OCI-LY7 (cell line): ENCODE results near the gene ENOPH1. TPM values are rescaled to one million over a fixed set of nuclear protein-coding genes. Genes with fewer than 3 reads are reported as not detected.

ENCODE experiments used
- BruUV-seq: library from RNA; stranded (reverse); fragments of 400-500 nt; replicated peaks from 2 replicates; lab custom pipeline; 2021; lab: Mats Ljungman, UMichigan
- CTCF ChIA-PET: fragments of 300-600 bp; sonication (Branson Sonifier 250); formaldehyde crosslinking; loops from one replicate; lab custom pipeline; 2022; ENCODE audit warnings: antibody characterized with exemption; ENCODE audit not compliant: unreplicated experiment; lab: Charles Lee
- POLR2A ChIA-PET: fragments of 300-600 bp; sonication (Branson Sonifier 250); formaldehyde crosslinking; loops from one replicate; lab custom pipeline; 2022; ENCODE audit warnings: antibody characterized with exemption; lab: Charles Lee
- DNase-seq: peaks from one replicate; pipeline ENCODE4 v3.0.0-alpha.2; 2015; ENCODE audit warnings: low spot score
- H2AFZ ChIP-seq: fragments of 200-600 bp; sonication (generic), shearing (Covaris generic); 2 replicates; pipeline ENCODE4 v1.6.1; 2014; ENCODE audit warnings: mild to moderate bottlenecking, antibody characterized with exemption, low read length, moderate library complexity
- H3K27ac ChIP-seq: fragments of 200-600 bp; sonication (generic); 2 replicates; pipeline ENCODE4 v1.5.1; 2014; ENCODE audit warnings: mixed run types, low read depth, mild to moderate bottlenecking, moderate library complexity, low read length, inconsistent platforms; ENCODE audit not compliant: poor library complexity, severe bottlenecking
- H3K36me3 ChIP-seq: fragments of 200-600 bp; sonication (generic); 2 replicates; pipeline ENCODE4 v1.6.1; 2014; ENCODE audit warnings: mild to moderate bottlenecking, antibody characterized with exemption, low read length, moderate library complexity, mixed read lengths; ENCODE audit not compliant: insufficient read depth
- H3K4me1 ChIP-seq: fragments of 200-600 bp; sonication (generic); 2 replicates; pipeline ENCODE4 v1.5.1; 2014; ENCODE audit warnings: mild to moderate bottlenecking, low read length; ENCODE audit not compliant: insufficient read depth, poor library complexity, severe bottlenecking
- H3K4me2 ChIP-seq: fragments of 200-600 bp; sonication (generic); 2 replicates; pipeline ENCODE4 v1.6.1; 2014; ENCODE audit warnings: mild to moderate bottlenecking, low read length
- H3K4me3 ChIP-seq: fragments of 200-600 bp; sonication (generic); 2 replicates; pipeline ENCODE4 v1.5.1; 2014; ENCODE audit warnings: mild to moderate bottlenecking, low read depth, low read length; ENCODE audit not compliant: poor library complexity, severe bottlenecking
- H3K79me2 ChIP-seq: fragments of 200-600 bp; sonication (generic); 2 replicates; pipeline ENCODE4 v1.6.1; 2016; ENCODE audit warnings: low read depth, mild to moderate bottlenecking, low read length, moderate library complexity, mixed read lengths; ENCODE audit not compliant: insufficient read depth
- H3K9me2 ChIP-seq: fragments of 200-600 bp; sonication (generic); 2 replicates; pipeline ENCODE4 v1.6.1; 2016; ENCODE audit warnings: mild to moderate bottlenecking, low read length, mixed read lengths; ENCODE audit not compliant: insufficient read depth
- H3K9me3 ChIP-seq: fragments of 200-600 bp; sonication (generic); 2 replicates; pipeline ENCODE4 v1.6.1; 2014; ENCODE audit warnings: mild to moderate bottlenecking, mixed run types, low read length, mixed read lengths
- H4K20me1 ChIP-seq: fragments of 200-600 bp; sonication (generic); 2 replicates; pipeline ENCODE4 v1.6.1; 2014; ENCODE audit warnings: mild to moderate bottlenecking, antibody characterized with exemption, low read length, moderate library complexity, mixed read lengths; ENCODE audit not compliant: insufficient read depth
- CTCF ChIP-seq: fragments of 200-600 bp; sonication (generic); conservative IDR thresholded peaks from 2 replicates; pipeline ENCODE4 v1.5.1; 2014; ENCODE audit warnings: mild to moderate bottlenecking, antibody characterized with exemption, low read length, moderate library complexity, mixed read lengths
- EZH2phosphoT487 ChIP-seq: fragments of 200-600 bp; sonication (generic); IDR thresholded peaks from 2 replicates; pipeline ENCODE4 v1.6.1; 2018; ENCODE audit warnings: low read depth, borderline replicate concordance, mild to moderate bottlenecking, mixed run types, antibody characterized with exemption, low read length, moderate library complexity, mixed read lengths
- intact Hi-C: fragments of 100-400 bp; cut with micrococcal nuclease; formaldehyde crosslinking; loops from one replicate; pipeline ENCODE4 v1.10.0; 2022; ENCODE audit not compliant: unreplicated experiment
- total RNA-seq, 2 experiments: library from RNA; depleted of rRNA in 1 of 2; stranded (reverse); fragments of >200 nt in 1 of 2; shearing (Covaris generic) in 1 of 2; gene quantifications; 2 replicates each; pipeline ENCODE4 v1.2.3, GENCODE V29; 2014 to 2022

Gene ENOPH1
- total RNA-seq, 2 experiments from 2014 or later, result 58.7 to 70.2 TPM

GRCh38 chr4:82458729-82459128, 28.3 kb downstream of the ENOPH1 start:
- BruUV-seq, result no TSS peak
- peaks cover 98% of the 10 kb centered on the region for H3K36me3 ChIP-seq
- CTCF ChIA-PET, result no interaction called here
- no peaks in the 10 kb centered on the region for H3K4me1 ChIP-seq
- no peak for DNase-seq
- no peaks in the 10 kb centered on the region for H3K9me2 ChIP-seq
- no peaks in the 10 kb centered on the region for H3K9me3 ChIP-seq
- H3K27ac ChIP-seq, result no peak overlapping the region
- no peak overlapping the region for H2AFZ ChIP-seq
- no peak overlapping the region for H3K4me3 ChIP-seq
- H3K4me2 ChIP-seq, result no peak overlapping the region
- no peaks in the 10 kb centered on the region for H3K79me2 ChIP-seq
- POLR2A ChIA-PET, result no interaction called here
- TF ChIP-seq EZH2phosphoT487, result no peak
- intact Hi-C loops, result no loop called here
- no peaks in the 10 kb centered on the region for H4K20me1 ChIP-seq

- Histone ChIP-seq H3K79me2 (no peaks in the 10 kb centered on the region), H3K4me3 (no peak overlapping the region), H3K4me1 (no peaks in the 10 kb centered on the region), H3K9me2 (no peaks in the 10 kb centered on the region), H2AFZ (no peak overlapping the region), H3K4me2 (no peak overlapping the region), H3K9me3 (0 out of 2 replicates have a peak, but pooled peaks cover 2% of the 10 kb centered on the region), H3K36me3 (peaks cover 93% of the 10 kb centered on the region), H4K20me1 (no peaks in the 10 kb centered on the region), H3K27ac (no peak overlapping the region)
- intact Hi-C loops, result loop anchor here (1.0 to 10.0 kb wide), 2 partner anchors 278 to 823 kb away; partner anchors contain the start of gene COQ2
- ChIA-PET POLR2A (no interaction called here), CTCF (no interaction called here)
- no TSS peak for BruUV-seq
- TF ChIP-seq CTCF (no peak), EZH2phosphoT487 (no peak)
- no peak for DNase-seq
Measured at GRCh38 chr4:82461710-82462109, 31.3 kb downstream of the ENOPH1 start.

GRCh38 chr4:82462415-82462831, 32.0 kb downstream of the ENOPH1 start:
- H2AFZ ChIP-seq, result no peak overlapping the region
- peaks cover 93% of the 10 kb centered on the region for H3K36me3 ChIP-seq
- no peaks in the 10 kb centered on the region for H3K79me2 ChIP-seq
- intact Hi-C loops, result loop anchor here (1.0 to 10.0 kb wide), 2 partner anchors 277 to 822 kb away; partner anchors contain the start of gene COQ2
- no peak overlapping the region for H3K27ac ChIP-seq
- BruUV-seq, result no TSS peak
- H3K9me3 ChIP-seq, result 0 out of 2 replicates have a peak, but pooled peaks cover 7% of the 10 kb centered on the region
- TF ChIP-seq CTCF, result peak; percentile 73
- TF ChIP-seq EZH2phosphoT487, result no peak
- no peaks in the 10 kb centered on the region for H3K9me2 ChIP-seq
- H3K4me3 ChIP-seq, result no peak overlapping the region
- H3K4me1 ChIP-seq, result no peaks in the 10 kb centered on the region
- ChIA-PET CTCF (interaction anchor here (0.6 to 0.7 kb wide), 4 partner anchors 32 to 1819 kb away, joined by 3 read pairs; no protein-coding TSS in a partner anchor), POLR2A (no interaction called here)
- no peak overlapping the region for H3K4me2 ChIP-seq
- peak; percentile 77 for DNase-seq
- no peaks in the 10 kb centered on the region for H4K20me1 ChIP-seq
